Measurements from ENCODE around the gene COL2A1. TPM values are rescaled to one million over a fixed set of nuclear protein-coding genes. Genes with fewer than 3 reads are reported as not detected.

Gene COL2A1
- total and polyA plus RNA-seq, 12 donors: 0.03 to 0.17 (median 0.07) TPM; not detected in 9

DNA sequence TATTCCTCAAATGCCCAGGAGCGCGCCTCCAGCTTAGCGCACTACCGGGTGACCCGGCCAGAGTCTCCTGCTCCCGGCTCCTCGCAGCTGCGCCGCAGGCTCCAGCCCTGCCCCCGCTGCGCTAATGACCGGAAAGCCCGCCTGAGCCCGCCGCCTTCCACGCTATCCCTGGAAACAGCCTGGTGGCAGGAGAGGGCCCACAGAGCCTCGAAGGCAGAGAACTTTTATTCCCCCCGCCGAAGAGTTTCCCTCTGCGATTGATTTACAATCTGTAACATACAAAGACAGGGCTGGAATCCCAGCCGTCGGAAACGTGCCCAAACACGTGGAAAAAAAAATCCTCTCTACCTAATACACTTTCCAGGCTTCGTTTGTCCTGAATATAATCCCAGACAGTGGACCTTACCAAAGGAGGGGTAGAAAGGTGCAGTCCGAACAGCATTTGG, 1.5 kb downstream of the COL2A1 start:
- Histone ChIP-seq H3K27me3 (peaks cover 16 to 99% (median 69%) of the 10 kb centered on the region in 7 donors), H3K27ac (no peak overlapping the region), H3K36me3 (no peaks in the 10 kb centered on the region), H3K4me1 (peaks cover 7 to 46% (median 43%) of the 10 kb centered on the region in 9 donors), H3K9me3 (no peaks in the 10 kb centered on the region), H3K4me3 (peak overlapping the region in 9 of 10 donors; percentile 33 to 62 (median 57))
- WGBS, 2 donors: 1 to 2% methylated on average over 26 of the region's 26 CpGs
- TF ChIP-seq, protein P1, sequence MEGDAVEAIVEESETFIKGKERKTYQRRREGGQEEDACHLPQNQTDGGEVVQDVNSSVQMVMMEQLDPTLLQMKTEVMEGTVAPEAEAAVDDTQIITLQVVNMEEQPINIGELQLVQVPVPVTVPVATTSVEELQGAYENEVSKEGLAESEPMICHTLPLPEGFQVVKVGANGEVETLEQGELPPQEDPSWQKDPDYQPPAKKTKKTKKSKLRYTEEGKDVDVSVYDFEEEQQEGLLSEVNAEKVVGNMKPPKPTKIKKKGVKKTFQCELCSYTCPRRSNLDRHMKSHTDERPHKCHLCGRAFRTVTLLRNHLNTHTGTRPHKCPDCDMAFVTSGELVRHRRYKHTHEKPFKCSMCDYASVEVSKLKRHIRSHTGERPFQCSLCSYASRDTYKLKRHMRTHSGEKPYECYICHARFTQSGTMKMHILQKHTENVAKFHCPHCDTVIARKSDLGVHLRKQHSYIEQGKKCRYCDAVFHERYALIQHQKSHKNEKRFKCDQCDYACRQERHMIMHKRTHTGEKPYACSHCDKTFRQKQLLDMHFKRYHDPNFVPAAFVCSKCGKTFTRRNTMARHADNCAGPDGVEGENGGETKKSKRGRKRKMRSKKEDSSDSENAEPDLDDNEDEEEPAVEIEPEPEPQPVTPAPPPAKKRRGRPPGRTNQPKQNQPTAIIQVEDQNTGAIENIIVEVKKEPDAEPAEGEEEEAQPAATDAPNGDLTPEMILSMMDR (IDR thresholded peaks at IDR 0.05): no peak
- ATAC-seq (peak; percentile 58 to 79 (median 69)), DNase-seq (peak; percentile 26 to 48)
- intact Hi-C loops (cut with DNase I): no loop called here

GRCh38 chr12:48002414-48002730, 1.9 kb downstream of the COL2A1 start:
- no peak for DNase-seq
- peaks cover 7 to 46% (median 43%) of the 10 kb centered on the region in 9 donors for H3K4me1 ChIP-seq
- intact Hi-C loops (cut with DNase I): no loop called here
- ATAC-seq: no peak
- H3K27ac ChIP-seq: no peak overlapping the region
- no peaks in the 10 kb centered on the region for H3K36me3 ChIP-seq
- no peaks in the 10 kb centered on the region for H3K9me3 ChIP-seq
- H3K27me3 ChIP-seq: peaks cover 16 to 99% (median 71%) of the 10 kb centered on the region in 7 donors
- TF ChIP-seq, protein P1 (IDR thresholded peaks at IDR 0.05): no peak
- WGBS, 2 donors: 2 to 5% methylated on average over 13 of the region's 13 CpGs
- H3K4me3 ChIP-seq: peak overlapping the region; percentile 33 to 62 (median 56)

DNA sequence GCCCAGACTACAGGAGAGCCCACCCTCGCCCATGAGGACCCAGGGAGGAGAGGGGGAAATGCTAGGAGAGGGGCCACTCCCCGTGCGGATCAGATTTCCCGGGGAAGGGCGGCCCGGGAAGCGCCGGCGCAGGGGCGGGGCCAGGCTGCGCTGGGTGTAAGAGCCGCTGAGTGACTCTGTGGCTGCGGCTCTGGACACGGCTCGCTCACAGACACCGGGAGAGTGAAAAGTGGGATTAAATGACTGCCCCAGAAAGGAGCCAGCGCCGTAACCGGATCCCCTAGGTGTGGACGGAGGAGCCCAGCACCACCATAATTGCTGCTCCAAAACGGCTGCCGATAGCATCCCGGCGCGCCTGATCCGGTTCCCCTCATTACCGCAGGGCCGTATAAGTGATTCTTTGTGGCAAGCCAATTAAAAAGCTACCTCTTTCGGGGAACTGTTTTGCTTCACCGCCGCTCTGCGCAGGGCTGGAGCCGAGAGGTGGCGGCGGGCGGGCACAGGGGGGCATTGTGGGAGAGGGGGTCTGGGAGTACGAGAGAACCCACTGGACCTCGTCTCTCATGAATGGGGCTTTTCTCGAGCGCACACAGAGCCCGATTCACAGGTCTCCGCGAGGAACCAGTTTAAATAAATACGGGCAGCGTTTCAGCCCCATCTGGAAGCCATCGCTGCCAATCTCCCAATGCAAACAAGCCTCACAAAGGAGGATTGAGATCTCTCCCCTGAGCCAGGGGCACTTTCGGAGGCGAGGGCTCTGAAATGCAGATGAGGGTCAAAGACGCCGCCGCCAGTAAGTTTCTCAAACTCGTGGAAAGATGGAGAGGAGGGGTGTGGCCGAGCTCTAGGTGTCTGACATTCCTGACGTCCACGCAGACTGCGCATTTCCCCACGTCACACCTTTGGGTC, 2.5 kb downstream of the COL2A1 start:
- 1% methylated on average over 57 of the region's 57 CpGs for WGBS, 2 donors
- no peaks in the 10 kb centered on the region for H3K9me3 ChIP-seq
- intact Hi-C loops (cut with DNase I): no loop called here

GRCh38 chr12:48000878-48001504, 3.3 kb downstream of the COL2A1 start:
- Histone ChIP-seq H3K4me3 (peak overlapping the region; percentile 33 to 62 (median 56)), H3K27ac (peak overlapping the region in 7 of 10 donors; percentile 4 to 53 (median 37)), H3K27me3 (peaks cover 16 to 92% (median 59%) of the 10 kb centered on the region in 7 donors), H3K4me1 (peaks cover 7 to 54% (median 46%) of the 10 kb centered on the region in 9 donors), H3K36me3 (no peaks in the 10 kb centered on the region), H3K9me3 (no peaks in the 10 kb centered on the region)
- ATAC-seq (peak; percentile 39 to 75 (median 67)), DNase-seq (peak in 1 of 2 donors; percentile 30)
- 8 to 9% methylated on average over 18 of the region's 18 CpGs for WGBS, 2 donors
- TF ChIP-seq, protein P1 (IDR thresholded peaks at IDR 0.05): no peak
- intact Hi-C loops (cut with DNase I): no loop called here

More for the DNA sequence above, 2.5 kb downstream of the COL2A1 start:
- peak overlapping the region; percentile 33 to 62 (median 56) for H3K4me3 ChIP-seq
- DNase-seq (peak; percentile 46 to 49), ATAC-seq (peak; percentile 73 to 93 (median 86))
- H3K4me1 ChIP-seq: peaks cover 7 to 46% (median 43%) of the 10 kb centered on the region in 9 donors
- H3K36me3 ChIP-seq: no peaks in the 10 kb centered on the region
- TF ChIP-seq, protein P1 (IDR thresholded peaks at IDR 0.05): no peak
- H3K27ac ChIP-seq: peak overlapping the region in 7 of 10 donors; percentile 4 to 53 (median 37)
- peaks cover 16 to 99% (median 67%) of the 10 kb centered on the region in 7 donors for H3K27me3 ChIP-seq
